Neural progenitor cell (in vitro differentiated cells): ENCODE measurements around the gene RANGAP1. TPM values are rescaled to one million over a fixed set of nuclear protein-coding genes. Genes with fewer than 3 reads are reported as not detected.

Experiments used
- DNase-seq: peaks from one replicate; pipeline ENCODE4 v3.0.0-alpha.2; 2016; ENCODE audit warnings: low spot score
- H2AFZ ChIP-seq: fragments of 200-600 bp; sonication (generic); replicated peaks from 2 replicates; pipeline ENCODE4 v1.6.1; 2016; ENCODE audit warnings: antibody characterized with exemption
- H3F3A ChIP-seq: fragments of 200-600 bp; sonication (generic); 2 replicates; pipeline ENCODE4 v1.6.1; 2016; ENCODE audit warnings: antibody characterized with exemption, low read depth
- H3K27ac ChIP-seq: fragments of 200-600 bp; sonication (generic); 2 replicates; pipeline ENCODE4 v1.5.1; 2016; ENCODE audit warnings: mild to moderate bottlenecking
- H3K27me3 ChIP-seq: fragments of 200-600 bp; sonication (generic); 2 replicates; pipeline ENCODE4 v1.6.1; 2016; ENCODE audit warnings: mild to moderate bottlenecking, moderate library complexity
- H3K36me3 ChIP-seq: fragments of 200-600 bp; sonication (generic); 2 replicates; pipeline ENCODE4 v1.5.1; 2016
- H3K4me1 ChIP-seq: fragments of 200-600 bp; sonication (generic); 2 replicates; pipeline ENCODE4 v1.6.1; 2016; ENCODE audit warnings: mixed run types
- H3K4me2 ChIP-seq: fragments of 200-600 bp; sonication (generic); 2 replicates; pipeline ENCODE4 v1.6.1; 2016
- H3K4me3 ChIP-seq: fragments of 200-600 bp; sonication (generic); 2 replicates; pipeline ENCODE4 v1.5.1; 2016
- H3K79me2 ChIP-seq: fragments of 200-600 bp; sonication (generic); 2 replicates; pipeline ENCODE4 v1.6.1; 2016; ENCODE audit warnings: low read depth
- H3K9ac ChIP-seq: fragments of 200-600 bp; sonication (generic); 2 replicates; pipeline ENCODE4 v1.6.1; 2016
- H3K9me3 ChIP-seq: fragments of 200-600 bp; sonication (generic); 2 replicates; pipeline ENCODE4 v1.5.1; 2016; ENCODE audit warnings: low read depth
- H4K20me1 ChIP-seq: fragments of 200-600 bp; sonication (generic); 2 replicates; pipeline ENCODE4 v1.6.1; 2016; ENCODE audit warnings: low read depth
- H3K27ac Mint-ChIP-seq: 3 replicates; pipeline ENCODE4 v1.8.0; 2021; ENCODE audit warnings: mixed read lengths
- H3K27me3 Mint-ChIP-seq: 2 replicates; pipeline ENCODE4 v1.8.0; 2022; ENCODE audit warnings: low read depth, mild to moderate bottlenecking, inconsistent platforms, moderate library complexity, mixed read lengths; ENCODE audit not compliant: insufficient read depth
- H3K36me3 Mint-ChIP-seq: 3 replicates; pipeline ENCODE4 v1.8.0; 2021; ENCODE audit warnings: mixed read lengths
- H3K4me1 Mint-ChIP-seq: 3 replicates; pipeline ENCODE4 v1.8.0; 2021; ENCODE audit warnings: mixed read lengths
- H3K4me3 Mint-ChIP-seq: 3 replicates; pipeline ENCODE4 v1.8.0; 2021; ENCODE audit warnings: mild to moderate bottlenecking, moderate library complexity, mixed read lengths
- H3K9me3 Mint-ChIP-seq: 3 replicates; pipeline ENCODE4 v1.8.0; 2020; ENCODE audit warnings: mixed read lengths
- CTCF ChIP-seq: fragments of 200-600 bp; sonication (generic); IDR thresholded peaks from 2 replicates; pipeline ENCODE4 v1.5.1; 2017; ENCODE audit warnings: antibody characterized with exemption, mild to moderate bottlenecking
- EZH2 ChIP-seq: fragments of 200-600 bp; sonication (generic); IDR thresholded peaks from 2 replicates; pipeline ENCODE4 v1.6.1; 2017; ENCODE audit warnings: antibody characterized with exemption, mild to moderate bottlenecking, moderate library complexity
- EZH2phosphoT487 ChIP-seq: fragments of 200-600 bp; sonication (generic); IDR thresholded peaks from 2 replicates; pipeline ENCODE4 v1.6.1; 2017; ENCODE audit warnings: antibody characterized with exemption
- total RNA-seq: library from RNA; depleted of rRNA; stranded (reverse); fragments of >200 nt; gene quantifications from 2 replicates; pipeline ENCODE4 v1.2.3, GENCODE V29; 2015; ENCODE audit warnings: low replicate concordance

RANGAP1 gene
- total RNA-seq, 1 donor from 2014 or later: 53.4 TPM

DNA sequence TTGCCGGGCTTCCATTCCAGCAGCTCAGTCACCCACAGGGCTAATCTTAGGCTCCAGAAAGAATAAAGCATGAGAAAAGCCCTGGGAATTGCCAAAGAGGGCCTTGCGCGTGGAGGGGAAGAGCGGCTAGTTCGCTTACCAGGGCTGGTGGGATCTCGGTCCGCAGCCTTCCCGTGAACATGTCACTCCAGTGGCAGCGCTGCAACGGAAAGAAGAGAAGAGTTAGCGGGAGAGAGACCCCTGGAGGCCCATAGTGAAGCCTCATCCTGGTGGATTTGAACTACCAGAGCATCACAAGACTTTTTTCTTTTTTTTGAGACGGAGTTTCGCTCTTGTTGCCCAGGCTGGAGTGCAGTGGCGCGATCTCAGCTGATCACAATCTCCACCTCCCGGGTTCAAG, 18.0 kb downstream of the RANGAP1 start:
- Histone ChIP-seq H3K27ac (no peak overlapping the region), H3K9me3 (no peaks in the 10 kb centered on the region), H3F3A (no peaks in the 10 kb centered on the region), H3K36me3 (no peaks in the 10 kb centered on the region), H4K20me1 (peaks cover 11% of the 10 kb centered on the region), H3K4me2 (no peak overlapping the region), H3K4me1 (no peaks in the 10 kb centered on the region), H2AFZ (no peak overlapping the region), H3K27me3 (no peaks in the 10 kb centered on the region), H3K79me2 (no peaks in the 10 kb centered on the region), H3K4me3 (no peak overlapping the region), H3K9ac (no peak overlapping the region)
- Mint-ChIP-seq H3K27me3 (no peaks in the 10 kb centered on the region), H3K9me3 (no peaks in the 10 kb centered on the region), H3K36me3 (peaks cover 33% of the 10 kb centered on the region), H3K4me3 (no peak overlapping the region), H3K4me1 (peaks cover 3% of the 10 kb centered on the region), H3K27ac (no peak overlapping the region)
- no peak for TF ChIP-seq EZH2phosphoT487
- TF ChIP-seq EZH2: no peak
- no peak for TF ChIP-seq CTCF
- DNase-seq: no peak

- no peaks in the 10 kb centered on the region for H3K27me3 ChIP-seq
- TF ChIP-seq EZH2: no peak
- no peak for TF ChIP-seq EZH2phosphoT487
- TF ChIP-seq CTCF: no peak
- peaks cover 3% of the 10 kb centered on the region for H3K4me1 Mint-ChIP-seq
- peaks cover 3% of the 10 kb centered on the region for H3K36me3 ChIP-seq
- no peak overlapping the region for H3K4me3 ChIP-seq
- peaks cover 11% of the 10 kb centered on the region for H4K20me1 ChIP-seq
- H3K79me2 ChIP-seq: no peaks in the 10 kb centered on the region
- H3F3A ChIP-seq: no peaks in the 10 kb centered on the region
- no peaks in the 10 kb centered on the region for H3K9me3 Mint-ChIP-seq
- DNase-seq: no peak
- peaks cover 35% of the 10 kb centered on the region for H3K36me3 Mint-ChIP-seq
- no peak overlapping the region for H3K4me2 ChIP-seq
- peaks cover 2% of the 10 kb centered on the region for H3K27me3 Mint-ChIP-seq
- H3K4me3 Mint-ChIP-seq: no peak overlapping the region
- no peaks in the 10 kb centered on the region for H3K9me3 ChIP-seq
- H3K9ac ChIP-seq: no peak overlapping the region
- H3K4me1 ChIP-seq: no peaks in the 10 kb centered on the region
- no peak overlapping the region for H2AFZ ChIP-seq
- H3K27ac Mint-ChIP-seq: no peak overlapping the region
- H3K27ac ChIP-seq: no peak overlapping the region
Observed at GRCh38 chr22:41264408-41264941, 21.5 kb downstream of the RANGAP1 start.

DNA sequence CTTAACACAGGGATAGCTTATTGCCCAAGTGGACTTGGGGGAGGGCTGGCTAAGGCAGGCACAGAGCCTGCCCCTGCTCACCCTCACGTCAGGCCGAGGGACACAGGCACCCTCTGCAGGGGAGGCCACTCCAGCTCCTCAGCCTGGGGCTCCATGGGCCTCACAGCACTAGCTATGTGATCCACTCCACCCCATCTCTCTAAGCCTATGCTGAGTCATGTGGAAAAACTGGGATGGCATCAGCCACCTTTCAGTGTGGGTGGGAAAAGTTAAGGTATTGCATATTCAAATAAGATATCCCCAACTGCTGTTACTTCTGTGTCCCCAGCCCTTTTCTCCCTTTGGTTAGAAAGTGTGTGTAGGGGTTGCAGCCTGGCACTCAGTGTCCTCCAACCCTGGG, 22.3 kb downstream of the RANGAP1 start:
- Histone ChIP-seq H3K79me2 (no peaks in the 10 kb centered on the region), H2AFZ (no peak overlapping the region), H3K36me3 (peaks cover 5% of the 10 kb centered on the region), H3K27me3 (no peaks in the 10 kb centered on the region), H3K4me1 (no peaks in the 10 kb centered on the region), H3K9ac (no peak overlapping the region), H3K4me3 (no peak overlapping the region), H3K9me3 (no peaks in the 10 kb centered on the region), H3K4me2 (no peak overlapping the region), H3F3A (no peaks in the 10 kb centered on the region), H4K20me1 (peaks cover 6% of the 10 kb centered on the region), H3K27ac (no peak overlapping the region)
- Mint-ChIP-seq H3K4me1 (peaks cover 3% of the 10 kb centered on the region), H3K27me3 (peaks cover 2% of the 10 kb centered on the region), H3K4me3 (no peak overlapping the region), H3K9me3 (no peaks in the 10 kb centered on the region), H3K27ac (no peak overlapping the region), H3K36me3 (peaks cover 36% of the 10 kb centered on the region)
- TF ChIP-seq EZH2 (no peak), EZH2phosphoT487 (no peak), CTCF (no peak)
- DNase-seq: no peak
